ENCODE results near the gene SPON1.

DNA sequence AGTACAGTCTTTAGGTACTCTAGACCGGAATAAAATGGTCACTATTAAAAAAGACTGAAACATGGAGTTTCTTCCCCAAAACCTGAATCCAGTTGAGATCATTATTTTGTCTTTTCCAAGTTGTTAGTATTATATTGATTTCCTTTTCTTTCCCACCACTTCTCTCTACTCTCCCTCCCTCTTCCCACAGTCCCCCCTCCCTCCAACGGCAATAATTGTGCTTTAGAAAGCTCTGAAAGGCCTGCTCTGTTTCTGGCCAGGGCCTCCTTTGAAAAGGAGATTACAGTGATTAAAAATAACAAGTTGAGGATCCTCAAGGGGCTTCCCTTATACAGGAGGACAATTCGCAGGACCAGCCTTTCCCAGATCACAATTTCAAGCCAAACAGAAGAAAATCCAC, 3.5 kb downstream of the SPON1 start:
- TF ChIP-seq, protein P1, sequence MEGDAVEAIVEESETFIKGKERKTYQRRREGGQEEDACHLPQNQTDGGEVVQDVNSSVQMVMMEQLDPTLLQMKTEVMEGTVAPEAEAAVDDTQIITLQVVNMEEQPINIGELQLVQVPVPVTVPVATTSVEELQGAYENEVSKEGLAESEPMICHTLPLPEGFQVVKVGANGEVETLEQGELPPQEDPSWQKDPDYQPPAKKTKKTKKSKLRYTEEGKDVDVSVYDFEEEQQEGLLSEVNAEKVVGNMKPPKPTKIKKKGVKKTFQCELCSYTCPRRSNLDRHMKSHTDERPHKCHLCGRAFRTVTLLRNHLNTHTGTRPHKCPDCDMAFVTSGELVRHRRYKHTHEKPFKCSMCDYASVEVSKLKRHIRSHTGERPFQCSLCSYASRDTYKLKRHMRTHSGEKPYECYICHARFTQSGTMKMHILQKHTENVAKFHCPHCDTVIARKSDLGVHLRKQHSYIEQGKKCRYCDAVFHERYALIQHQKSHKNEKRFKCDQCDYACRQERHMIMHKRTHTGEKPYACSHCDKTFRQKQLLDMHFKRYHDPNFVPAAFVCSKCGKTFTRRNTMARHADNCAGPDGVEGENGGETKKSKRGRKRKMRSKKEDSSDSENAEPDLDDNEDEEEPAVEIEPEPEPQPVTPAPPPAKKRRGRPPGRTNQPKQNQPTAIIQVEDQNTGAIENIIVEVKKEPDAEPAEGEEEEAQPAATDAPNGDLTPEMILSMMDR (IDR thresholded peaks at IDR 0.05): no peak
- no peak for TF ChIP-seq POLR2A (IDR thresholded peaks at IDR 0.05)
- TF ChIP-seq EP300 (IDR thresholded peaks at IDR 0.05; ENCODE audit: low read depth): no peak
- TF ChIP-seq POLR2AphosphoS5 (IDR thresholded peaks at IDR 0.05): no peak

Measured in transverse colon (tissue), 4 donors.